HG03442 (cell line): ENCODE results near the gene FAM83F.
"Not testable (repeated sequence)": the region's sequence is repeated elsewhere in the genome, so short reads cannot be mapped to it uniquely, and the experiment has no call there.

Experiments used
- ATAC-seq: cut with Tn5 transposase; IDR thresholded peaks from one replicate; pipeline ENCODE4 v1.9.1; 2021; ENCODE audit warnings: mild to moderate bottlenecking, moderate library complexity; ENCODE audit not compliant: unreplicated experiment

Gene FAM83F

DNA sequence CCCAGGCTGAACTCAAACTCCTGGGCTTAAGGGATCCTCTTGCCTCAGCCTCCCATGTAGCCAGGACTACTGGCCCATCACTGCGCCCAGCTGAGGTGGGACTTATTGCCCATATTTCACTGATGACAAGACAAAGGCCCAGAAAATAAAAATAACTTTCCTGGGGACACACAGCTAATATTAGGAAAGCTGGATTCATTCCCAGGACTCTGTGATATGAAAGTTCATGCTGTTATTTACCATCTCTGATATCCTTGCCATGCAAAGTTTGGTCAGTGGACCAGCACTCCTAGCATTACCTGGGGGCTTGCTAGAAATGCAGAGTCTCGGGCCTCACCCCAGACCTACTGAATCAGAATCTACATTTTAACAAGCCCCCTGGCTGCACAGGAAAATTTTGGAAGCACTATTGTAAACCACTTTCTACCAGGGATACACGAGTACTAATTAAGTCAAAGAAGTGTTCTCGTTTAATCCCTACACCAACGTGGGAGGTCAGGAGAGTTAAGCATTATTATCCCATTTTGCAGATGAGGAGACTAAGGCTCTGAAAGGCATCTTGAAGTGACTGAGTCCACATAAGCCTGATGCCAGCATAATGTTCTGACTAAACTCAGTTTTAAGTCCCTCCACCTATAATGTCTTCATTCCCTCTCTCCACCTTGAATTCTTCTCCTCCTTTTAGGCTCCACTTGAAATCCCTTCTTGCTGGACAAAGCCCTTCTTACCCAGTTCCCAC, 2.5 kb upstream of the FAM83F start:
- no peak for ATAC-seq

DNA sequence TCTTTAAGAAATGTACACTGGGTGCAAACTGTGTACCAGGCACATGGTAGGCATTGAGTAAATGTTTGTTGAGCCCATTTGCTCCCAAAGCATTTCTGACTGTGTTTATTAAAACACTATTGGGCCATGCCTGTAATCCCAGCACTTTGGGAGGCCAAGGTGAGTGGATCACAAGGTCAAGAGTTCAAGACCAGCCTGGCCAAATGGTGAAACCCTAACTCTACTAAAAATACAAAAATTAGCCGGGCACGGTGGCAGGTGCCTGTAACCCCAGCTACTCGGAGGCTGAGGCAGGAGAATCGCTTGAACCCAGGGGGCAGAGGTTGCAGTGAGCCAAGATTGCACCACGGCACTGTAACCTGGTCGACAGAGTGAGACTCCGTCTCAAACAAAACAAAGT, 1.9 kb upstream of the FAM83F start:
- not testable (repeated sequence) for ATAC-seq

DNA sequence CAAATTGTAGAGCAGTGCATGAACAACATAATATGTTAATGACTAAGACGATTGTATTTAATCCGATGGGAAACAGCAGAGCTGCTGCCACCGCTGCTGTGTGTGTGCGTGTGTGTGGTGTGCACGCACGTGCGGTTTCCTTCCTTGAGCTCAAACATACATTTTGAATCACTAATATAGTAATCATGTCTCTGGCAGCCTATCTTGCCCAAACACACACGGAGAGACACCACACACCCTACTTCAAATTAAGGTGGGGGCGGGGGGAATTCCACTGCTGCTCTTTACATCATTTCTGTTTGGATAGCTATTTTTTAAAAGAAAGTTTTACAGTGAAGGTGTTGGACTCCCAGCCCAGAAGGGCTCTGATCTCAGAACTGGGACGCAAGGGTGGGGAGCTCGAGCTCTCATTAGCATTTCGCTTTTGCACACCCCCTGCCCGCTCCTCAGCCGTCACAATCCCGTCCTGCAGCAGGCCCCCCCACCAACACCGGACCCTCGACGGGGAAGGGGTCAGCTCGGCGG, 651 bp upstream of the FAM83F start:
- no peak for ATAC-seq

DNA sequence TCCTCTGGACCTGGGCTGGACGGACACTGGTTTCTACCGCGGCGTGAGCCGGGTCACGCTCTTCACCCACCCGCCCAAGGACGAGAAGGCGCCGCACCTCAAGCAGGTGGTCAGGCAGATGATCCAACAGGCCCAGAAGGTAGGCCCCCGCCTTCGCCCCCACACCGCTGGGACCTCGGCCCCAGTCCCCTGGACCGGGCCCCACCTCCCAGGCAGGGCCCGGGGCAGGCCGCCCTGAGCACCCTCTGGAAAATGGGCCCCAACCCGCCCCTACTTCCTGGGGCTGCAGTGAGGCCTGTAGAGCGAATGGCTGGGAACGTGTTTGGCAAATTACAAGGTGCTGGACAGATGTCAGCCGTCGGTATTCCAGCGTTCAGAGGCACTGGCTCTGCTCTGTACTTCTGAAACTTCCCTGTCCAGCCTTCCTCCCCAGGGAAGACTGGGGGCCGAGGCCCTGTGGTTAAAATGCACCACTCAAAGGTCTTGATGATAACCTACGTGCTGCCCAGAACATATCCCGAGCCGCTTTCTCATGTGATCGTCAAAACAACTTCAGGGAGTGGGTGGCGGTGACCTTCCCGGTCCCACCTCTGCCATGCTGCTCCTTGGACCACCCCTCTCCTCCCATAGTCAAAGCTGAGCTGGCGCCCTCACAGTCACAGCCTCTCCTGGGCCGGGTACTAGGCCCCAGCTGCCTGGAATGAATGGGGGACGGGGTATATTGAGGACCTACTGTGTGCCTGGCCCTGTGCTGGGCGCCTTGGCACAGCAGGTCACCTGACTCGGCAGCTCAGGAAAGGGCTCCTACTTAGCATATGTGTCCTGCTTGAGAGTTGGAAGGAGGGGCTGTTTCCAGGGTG, 869 bp downstream of the FAM83F start:
- no peak for ATAC-seq

DNA sequence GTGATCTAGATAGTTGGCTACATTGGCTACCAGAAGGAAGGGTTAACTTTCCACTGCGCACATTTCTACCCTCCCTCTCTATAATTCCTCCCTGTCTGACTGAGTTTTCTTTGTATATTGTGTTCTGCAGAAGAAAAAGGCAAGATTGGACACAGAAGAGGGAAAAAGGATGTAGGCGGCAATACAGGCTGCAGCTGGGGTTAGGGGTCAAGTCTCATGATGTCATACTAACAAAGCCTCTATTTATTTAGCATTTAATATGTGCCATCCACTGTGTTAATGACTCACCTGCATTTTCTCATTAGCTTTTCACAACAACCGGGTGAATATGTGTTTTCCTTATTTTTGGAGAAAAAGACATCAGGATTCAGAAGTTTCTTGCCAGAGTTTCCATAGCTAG, 2.0 kb downstream of the FAM83F start:
- ATAC-seq, result no peak

DNA sequence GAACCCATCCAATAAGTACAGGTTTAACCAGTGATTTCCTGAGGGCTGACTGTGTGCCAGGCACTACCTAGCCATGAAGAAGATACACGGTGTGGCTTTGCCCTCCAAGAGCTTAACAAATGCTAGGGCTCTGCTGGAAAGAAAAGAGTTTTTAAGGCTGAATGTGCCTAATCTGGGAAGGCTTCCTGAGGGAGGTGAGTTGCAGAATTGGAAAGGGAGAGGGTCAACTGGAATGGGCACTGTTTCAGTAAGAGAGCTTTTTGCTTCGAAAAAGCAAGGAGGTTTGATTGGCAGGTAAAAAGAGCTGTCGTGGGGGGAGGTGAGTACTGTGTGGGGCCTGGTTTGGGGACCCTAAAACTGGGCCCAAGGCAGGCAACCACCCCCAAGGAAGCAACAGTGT, 2.7 kb downstream of the FAM83F start:
- no peak for ATAC-seq

DNA sequence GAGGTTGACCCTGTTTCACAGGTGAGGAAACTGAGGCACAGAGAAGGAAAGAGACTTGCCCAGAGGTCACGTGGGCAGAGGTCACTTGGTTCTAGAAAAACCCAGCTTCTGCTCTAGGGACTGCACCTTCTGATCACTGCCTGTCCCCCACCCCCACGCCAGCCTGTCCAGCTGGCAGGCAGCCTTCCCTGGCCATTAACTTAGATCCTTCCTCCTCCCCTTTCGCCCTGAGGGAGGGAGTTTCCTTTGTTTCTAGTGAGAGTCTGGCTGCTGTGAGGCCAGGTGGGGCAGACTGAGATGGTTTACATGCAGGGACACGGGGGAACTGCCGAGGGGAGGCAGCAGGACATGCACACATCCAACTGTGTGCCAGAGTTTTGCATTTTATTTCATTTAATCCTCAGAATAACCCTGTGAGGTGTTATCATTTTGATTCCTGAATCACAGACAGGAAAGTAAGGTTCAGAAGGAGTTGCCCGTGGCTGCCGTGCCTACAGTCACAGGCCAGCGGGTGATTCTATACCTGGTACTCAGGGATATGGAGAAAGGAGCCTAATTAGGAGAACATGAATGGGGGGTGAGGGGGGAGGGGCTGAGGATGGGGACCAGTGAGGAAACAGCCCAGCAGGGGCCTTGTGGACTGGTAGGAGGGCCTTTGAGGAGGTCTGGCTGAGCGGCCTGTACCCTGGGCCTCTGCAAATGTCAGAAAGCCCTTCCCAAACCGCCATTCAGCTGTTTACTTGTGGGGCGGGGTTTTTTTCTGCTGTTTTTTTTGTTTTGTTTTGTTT, 3.4 kb downstream of the FAM83F start:
- ATAC-seq, result no peak

DNA sequence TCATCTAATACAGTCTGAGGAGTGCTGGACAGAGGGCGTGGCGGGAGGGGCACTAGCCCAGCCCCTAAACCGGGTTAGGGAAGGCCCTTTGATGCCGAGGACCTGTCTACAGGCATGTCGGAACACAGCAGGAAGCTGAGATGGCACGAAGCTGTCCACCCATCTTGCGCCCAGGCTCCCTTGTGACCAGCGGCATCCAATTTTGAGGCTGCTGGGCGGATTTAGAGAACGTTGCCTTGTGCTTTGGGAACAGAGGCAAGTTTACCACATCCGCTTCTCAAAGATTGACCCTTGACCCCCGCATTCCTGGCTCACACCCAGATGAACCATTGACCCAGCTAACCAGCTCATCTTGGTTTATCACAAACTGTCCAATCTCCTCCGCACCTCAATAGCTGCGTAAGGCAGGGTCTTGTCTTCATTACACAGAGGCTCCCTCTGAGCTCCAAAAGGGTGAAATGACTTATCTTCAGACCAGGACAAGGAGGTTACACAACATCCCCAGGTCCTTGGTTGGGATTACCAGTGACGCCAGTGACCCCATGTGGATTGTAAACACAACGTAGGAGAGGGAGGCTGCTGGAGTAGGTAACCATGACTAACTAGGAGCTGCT, 4.5 kb downstream of the FAM83F start:
- ATAC-seq, result no peak

DNA sequence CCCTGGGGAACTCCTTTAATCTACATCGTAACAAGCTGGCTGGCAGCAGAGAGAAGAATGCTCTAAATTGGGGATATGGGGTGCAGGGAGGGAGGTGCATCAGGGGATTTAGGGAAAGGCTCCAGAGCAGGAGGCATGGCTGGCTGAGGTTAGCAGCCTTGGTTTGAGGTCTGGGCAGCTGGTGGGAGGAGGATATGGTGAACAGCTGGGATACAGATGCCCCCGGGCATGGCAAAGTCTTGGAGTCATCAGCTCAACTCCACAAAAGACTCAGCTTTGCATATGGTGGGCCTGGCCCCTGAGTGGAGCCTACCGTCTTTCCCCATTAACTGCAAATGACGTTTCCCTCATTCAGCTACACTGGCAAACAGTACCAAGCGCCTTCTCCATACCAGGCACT, 5.4 kb downstream of the FAM83F start:
- no peak for ATAC-seq

DNA sequence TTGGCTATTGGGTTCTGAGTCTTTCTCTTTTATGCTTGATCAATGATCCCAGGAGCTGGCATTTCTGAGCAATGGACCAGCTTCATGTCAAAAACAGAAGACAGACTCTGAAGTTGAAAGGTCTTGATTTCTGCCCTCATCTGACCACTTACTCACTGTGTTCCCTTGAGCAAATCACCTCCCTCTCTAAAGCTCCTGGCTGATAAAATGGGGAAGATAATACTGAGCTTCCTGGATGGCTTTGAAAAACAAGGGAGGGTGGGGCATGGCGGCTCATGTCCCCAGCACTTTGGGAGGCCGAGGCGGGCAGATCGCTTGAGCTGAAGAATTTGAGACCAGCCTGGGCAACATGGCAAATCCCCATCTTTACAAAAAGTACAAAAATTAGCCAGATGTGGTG, 6.4 kb downstream of the FAM83F start:
- no peak for ATAC-seq

DNA sequence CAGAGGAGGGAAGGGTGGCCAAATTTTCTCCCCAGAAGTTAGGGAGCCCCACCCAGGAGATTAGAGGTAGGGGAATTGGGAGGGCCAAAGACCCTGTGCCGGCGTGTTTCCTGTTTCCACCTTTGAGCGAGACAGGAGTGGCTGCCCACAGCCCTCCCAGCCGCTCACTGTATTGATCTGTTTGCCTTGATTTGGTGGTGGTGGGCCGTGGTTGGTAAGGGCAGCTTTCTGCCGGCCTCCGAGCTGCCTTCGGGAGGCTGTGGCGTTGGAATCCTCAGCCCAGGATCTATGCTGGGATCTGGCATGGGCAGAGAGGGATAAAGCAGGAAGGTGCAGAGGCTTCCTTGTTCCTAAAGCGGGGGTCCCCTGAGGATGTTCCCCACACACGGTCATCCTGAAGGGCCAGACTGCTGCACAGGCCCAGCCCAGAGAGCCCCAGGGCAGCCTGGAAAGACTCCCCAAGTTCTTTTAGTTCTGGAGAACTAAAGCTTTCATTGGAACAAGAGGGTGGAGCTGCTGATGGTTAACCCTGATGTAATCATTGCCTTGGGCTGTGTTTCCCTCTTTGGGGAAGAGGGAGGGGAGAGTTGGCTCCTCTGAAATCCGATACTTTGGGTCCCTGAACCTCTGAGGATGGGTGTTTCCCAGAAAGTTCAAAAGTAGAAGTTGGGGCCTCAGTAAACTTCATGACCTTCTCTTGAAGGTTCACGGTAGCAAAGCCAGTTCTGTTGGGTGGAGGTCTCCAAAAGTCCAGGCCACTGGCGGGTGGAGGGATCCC, 7.2 kb downstream of the FAM83F start:
- ATAC-seq, result no peak

DNA sequence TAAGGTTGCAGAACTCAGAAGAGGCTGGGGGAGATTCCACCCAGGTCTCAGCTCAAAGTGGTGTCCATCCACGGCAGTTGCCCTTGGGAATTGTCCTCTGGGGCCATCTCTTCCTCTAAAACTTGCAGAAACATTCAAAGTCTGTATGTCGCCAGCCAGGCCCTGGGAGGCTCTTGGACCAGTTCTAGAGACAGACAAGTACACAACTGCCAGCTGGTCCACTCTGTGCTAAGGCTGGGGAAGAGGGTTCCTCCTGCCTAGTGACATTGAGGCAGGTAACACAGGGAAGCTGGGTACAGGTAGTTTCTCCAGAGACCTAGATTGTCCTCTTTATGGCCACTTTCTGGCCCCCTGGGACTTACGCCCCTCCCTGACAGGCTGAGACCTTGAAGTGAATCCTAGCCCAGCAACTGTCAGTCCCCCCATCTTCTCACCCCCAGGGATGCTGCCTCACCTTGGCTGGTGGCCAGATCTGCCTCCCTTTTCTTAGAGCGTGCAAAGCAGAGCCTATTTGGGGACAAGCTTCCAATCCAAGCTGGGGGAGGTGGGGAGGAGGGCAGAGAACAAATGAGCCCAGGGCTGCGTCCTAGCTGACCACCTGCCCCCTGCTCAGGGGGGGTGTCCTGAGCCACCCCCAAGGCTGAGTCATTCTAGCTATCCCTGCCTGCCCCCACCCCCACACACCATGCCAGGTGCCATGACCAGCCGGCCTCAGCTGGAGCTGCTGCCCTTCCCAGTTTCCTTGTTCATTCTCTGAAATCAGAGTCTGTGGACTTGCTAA, 8.4 kb downstream of the FAM83F start:
- no peak for ATAC-seq

DNA sequence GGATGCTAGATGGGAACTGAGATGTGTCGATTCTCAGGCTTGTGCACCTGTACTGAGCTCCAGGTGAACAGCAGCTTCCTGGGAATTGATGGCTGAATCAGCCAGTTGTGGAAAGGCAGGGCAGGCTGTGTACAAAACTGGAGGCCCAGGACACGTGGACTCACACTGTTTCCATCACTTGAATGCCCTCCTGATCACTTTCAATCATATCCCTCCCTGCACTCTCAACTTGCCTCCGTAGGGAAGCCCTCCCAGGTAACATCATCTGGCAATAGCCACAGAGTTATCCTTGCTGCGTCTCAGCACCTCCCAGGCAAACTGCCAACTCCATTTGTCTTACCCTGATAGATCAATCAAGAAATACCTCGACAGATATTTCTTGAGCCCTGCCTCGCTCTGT, 10.1 kb downstream of the FAM83F start:
- no peak for ATAC-seq

DNA sequence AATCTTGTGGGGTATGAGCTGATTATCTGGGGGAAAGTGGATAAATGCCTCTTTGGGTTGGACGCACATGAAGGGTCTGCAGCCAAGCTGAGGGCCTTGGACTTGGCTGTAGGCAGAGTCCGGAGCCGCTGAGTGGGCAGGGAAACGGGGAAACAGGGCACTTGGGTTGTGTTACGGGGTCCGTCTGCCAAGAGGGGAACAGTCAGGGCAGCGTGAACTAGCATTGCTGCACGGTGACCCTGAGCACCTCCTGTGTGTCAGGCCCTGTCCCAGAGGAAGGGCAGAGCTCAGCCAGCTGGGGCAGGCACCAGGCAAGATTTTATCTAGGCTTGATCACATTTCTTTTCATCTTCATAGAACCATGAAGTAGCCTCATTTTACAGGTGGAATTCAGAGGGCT, 11.9 kb downstream of the FAM83F start:
- no peak for ATAC-seq

DNA sequence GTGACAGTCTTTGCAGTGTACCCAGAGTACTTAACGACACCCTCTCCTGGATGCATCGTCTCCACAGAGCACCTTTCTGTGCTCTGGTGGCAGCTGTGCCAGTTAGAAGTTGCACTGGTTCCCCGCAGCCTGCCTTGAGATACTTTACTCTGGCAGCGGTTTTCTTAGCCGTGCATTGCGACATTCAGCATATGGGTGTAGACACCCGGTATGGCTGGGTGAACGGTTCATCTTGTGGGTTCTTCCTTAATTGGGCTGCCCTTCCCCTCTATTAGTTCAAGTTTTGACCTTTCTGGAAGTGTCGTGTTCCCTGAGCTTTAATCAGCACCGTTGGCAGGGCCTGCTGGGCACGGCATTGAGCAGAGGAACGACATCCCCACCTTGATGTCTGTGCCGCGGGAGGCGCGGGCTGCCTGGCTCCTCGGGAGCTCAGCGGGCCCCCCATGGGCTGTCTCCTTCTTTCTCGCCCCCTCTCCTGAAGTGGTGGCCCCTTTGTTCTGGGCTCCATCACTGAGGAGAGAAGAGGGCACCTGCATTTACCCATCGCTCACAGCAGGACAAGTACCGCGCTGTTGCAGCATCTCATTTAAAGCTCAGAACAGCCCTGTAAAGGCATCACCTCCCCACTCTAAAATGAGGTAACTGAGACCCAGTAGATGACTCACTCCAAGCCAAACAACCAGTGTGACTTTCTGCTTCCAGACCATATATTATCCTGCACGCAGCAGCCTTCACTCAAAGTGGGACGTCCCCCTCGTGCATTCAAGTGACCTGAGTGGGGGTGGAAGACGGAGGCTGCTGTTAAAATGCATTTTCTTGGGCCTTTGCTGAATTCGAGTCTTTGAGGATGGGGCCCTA, 13.3 kb downstream of the FAM83F start:
- no peak for ATAC-seq

DNA sequence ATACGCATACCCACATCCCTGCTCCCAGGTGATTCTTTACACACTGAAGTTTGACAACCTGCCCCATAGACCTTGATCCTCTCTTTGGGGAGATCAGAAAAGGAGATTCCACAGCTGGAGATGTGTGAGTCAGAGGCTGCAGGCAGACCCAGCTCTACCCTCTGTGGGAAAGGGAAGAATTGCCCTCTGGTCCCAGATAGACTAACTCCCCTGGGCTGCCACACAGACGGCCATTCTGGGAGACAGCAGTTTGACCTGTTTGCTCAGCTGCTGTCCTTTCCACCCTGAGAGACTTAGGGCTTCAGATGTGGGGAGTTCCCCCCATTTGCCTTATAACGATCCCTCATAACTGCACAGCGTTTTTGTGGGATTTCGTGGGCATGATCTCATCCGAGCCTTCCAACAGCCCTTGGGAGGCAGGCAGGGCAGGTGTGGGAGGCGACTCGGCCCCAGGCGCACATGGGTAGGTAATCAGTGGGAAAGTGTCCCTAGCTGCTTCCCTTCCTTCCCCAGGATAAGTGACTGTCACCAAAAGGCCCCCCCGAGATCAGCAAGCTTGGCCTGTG, 14.1 kb downstream of the FAM83F start:
- ATAC-seq, result no peak

DNA sequence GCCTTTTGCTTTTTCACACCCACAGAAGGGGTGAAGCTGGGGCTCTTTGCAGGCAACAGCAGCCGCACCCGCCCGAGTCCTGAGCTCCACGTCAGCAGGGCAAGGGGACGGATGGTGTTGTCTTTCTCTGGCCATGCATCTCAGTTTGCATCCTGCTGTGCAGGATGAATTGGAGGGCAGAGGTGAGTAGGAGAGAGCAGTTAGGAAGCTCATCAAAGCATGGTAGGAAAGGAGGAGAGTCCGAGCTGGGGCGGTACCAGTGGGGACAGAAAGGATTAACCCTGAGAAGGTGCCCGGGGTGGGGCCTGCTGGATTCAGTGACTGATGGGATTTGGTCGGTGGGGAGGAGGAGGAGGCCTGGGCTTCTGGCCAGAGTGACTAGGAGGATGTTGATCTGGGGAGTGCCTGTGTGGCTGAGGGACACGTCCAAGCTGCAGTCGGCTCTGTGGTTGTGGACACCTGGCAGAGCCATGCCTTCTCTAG, 14.6 kb downstream of the FAM83F start:
- no peak for ATAC-seq
